LNCAP (cell line): ENCODE measurements around the gene TTI1.

Experiments
- CTCF ChIP-seq: fragments of 450-650 bp; IDR thresholded peaks from 2 replicates; pipeline ENCODE4 v1.5.1; 2017; ENCODE audit warnings: mild to moderate bottlenecking

The TTI1 gene

DNA sequence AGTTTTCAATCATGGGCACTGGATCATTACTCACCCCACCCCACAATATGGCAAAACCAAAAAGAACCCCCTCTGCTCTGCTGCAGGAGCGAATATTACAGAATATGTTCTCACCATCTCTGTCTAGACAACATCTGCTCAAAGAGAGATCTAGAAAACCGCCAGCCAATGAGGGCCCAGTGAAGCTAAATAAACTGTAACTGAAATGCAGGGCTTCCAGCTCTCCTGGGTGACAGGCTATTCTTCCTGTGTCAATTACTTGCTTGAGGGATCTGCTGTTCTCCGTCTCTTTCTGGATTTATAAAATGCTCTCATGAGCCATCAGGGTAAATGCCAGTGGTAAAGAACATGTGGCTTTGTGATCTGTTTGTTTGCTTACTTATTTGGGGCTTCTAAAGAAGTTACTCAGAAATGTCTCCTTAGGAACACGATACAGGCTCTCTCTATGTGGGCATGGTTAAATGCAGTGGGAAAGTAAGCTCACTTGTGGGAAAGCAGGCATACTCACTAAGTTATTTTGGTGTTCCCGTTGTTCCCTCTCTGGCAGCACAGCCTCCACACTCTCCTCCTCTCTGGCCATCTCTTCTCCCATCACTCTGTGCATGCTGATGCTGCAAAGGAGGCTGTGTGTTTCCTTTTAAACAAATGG, 44.8 kb downstream of the TTI1 start:
- TF ChIP-seq CTCF = no peak

- TF ChIP-seq CTCF = no peak
These were observed 45.5 kb downstream of the TTI1 start for GRCh38 chr20:37987602-37988290.

- no peak for TF ChIP-seq CTCF
These were observed 46.2 kb downstream of the TTI1 start for GRCh38 chr20:37986873-37987601.

DNA sequence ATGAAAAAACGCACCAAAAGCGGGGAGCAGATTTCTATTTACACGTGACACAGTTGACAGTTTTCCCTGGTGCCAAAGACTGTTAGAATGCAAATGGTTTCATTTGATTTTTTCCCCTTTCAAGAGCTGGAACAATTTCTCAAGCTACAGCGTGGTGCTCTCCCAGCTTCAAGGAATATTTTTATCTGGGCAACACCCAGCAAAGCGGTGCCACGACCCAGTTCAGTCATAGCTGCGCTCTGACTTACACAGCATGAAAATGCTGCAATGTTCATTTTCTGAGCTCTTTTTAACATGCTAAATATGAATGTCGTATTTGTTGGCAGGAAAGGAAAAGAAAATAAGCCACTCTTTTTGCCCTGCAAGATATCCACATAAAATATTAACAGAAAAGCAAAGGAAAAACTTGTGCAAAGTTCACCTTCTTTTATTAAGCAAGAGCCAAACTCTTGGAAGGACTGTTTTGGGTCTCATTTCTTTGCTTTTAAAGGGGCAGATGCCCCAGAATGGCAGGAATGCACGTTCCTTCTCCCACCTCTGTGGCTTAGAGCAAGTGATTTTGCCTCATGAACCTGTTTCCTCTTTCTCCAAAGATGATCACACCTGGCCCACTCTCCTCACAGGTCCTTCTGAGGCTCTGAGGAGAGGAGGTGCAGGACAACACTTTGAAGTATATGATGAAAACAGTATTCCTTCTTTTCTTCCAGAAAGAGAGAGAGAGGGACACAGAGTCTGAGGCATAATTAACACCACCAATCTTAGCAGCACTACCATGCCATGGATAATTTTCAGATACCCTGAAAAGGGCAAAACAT, 47.0 kb downstream of the TTI1 start:
- no peak for TF ChIP-seq CTCF

DNA sequence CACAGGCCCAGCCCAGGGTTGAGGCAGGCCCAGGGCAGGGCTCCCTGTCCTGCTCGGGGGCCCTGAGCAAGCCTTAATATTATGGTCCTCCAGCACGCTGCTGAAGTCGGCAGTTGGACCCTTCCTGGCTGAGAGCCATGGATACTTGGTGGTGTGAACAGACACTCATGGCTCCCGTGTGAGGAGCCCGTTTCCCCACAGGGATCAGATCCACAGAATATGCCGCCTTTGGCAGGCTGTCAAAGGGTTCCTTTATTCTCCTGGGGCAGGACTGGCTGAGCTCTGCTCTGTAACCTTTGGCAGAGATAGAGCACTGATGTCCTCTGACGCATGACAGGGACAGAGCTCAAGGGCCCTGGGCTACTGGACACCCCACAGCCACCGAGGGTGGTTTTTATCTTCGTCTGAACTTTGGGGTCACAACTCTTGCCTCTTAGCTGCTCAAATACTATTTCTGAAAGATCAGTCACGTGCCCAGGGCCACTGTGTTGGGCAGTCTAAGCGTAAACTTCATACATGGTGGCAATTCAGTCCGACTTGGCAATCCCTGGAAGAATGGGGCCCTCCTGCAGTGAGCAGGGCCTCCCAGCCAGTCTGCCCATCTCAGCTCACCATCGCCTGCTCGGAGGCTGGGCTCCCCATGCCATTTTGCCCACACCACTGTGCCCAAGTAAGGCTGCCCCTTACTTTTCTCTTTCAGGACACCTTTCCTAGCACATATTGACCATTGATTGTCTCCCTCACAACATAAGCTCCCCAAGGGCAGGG, 49.1 kb downstream of the TTI1 start:
- TF ChIP-seq CTCF = no peak

- no peak for TF ChIP-seq CTCF
These were observed 50.0 kb downstream of the TTI1 start for GRCh38 chr20:37983286-37983685.

DNA sequence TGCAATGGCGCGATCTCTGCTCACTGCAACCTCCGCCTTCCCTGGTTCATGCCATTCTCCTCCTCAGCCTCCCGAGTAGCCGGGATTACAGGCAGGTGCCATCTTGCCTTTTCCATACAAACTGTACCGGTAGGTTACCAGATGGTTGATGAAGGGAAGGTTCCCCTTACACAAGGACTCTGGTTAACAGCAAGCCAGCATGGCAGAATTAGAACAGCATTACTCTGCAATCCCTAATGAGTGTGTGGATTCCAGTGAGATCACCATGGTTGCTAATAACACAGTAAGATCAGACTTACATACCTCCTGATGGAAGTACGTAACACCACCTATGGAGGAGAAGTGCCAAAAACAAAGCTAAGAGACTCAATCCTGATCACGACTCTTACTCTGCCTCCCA, 51.7 kb downstream of the TTI1 start:
- no peak for TF ChIP-seq CTCF
